HG03095 (cell line): ENCODE measurements around the gene TMEM45A.
A peak's percentile ranks its signal among the peaks of the same experiment; 100 is the strongest.
"Not testable (repeated sequence)": the region's sequence is repeated elsewhere in the genome, so short reads cannot be mapped to it uniquely, and the experiment has no call there.

ENCODE experiments used
- ATAC-seq: cut with Tn5 transposase; IDR thresholded peaks from one replicate; pipeline ENCODE4 v1.9.1; 2021; ENCODE audit warnings: moderate library complexity; ENCODE audit not compliant: unreplicated experiment

The TMEM45A gene

DNA sequence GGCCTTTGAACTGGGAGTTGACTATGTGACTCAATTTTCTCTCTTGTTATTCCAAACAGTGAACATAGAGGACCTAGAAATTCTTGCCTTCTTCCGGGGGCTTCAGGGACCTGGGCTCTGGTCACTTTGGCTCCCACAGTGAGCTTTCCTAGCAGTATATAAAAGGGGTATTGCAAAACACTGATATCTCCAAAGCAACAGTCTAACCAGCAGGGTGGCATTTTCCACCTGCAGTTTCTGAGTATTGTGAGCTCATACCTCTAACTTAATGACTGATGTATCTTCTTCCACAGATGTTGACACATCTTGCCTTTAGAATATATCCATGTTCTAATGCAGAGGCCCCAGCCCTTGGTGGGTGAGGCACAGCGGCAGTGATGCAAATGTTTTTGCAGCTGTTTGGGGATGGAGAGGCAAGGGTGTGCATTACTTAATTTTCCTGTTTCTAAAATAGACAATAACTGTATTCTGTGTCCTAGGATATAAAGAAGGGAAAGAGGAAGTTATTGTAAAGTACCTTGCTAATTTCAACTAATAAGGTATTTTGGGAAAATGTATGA, 71.3 kb downstream of the TMEM45A start:
- ATAC-seq, result no peak

GRCh38 chr3:100570811-100571210, 78.4 kb downstream of the TMEM45A start:
- ATAC-seq, result no peak

- no peak for ATAC-seq
These were observed 82.1 kb downstream of the TMEM45A start for GRCh38 chr3:100574536-100574935.

GRCh38 chr3:100575704-100576103, 83.3 kb downstream of the TMEM45A start:
- ATAC-seq, result no peak

- ATAC-seq, result no peak
These were observed 85.1 kb downstream of the TMEM45A start for GRCh38 chr3:100577382-100578008.

GRCh38 chr3:100578646-100579045, 86.2 kb downstream of the TMEM45A start:
- ATAC-seq, result no peak

GRCh38 chr3:100580147-100580546, 87.7 kb downstream of the TMEM45A start:
- no peak for ATAC-seq

GRCh38 chr3:100581650-100582049, 89.2 kb downstream of the TMEM45A start:
- no peak for ATAC-seq

DNA sequence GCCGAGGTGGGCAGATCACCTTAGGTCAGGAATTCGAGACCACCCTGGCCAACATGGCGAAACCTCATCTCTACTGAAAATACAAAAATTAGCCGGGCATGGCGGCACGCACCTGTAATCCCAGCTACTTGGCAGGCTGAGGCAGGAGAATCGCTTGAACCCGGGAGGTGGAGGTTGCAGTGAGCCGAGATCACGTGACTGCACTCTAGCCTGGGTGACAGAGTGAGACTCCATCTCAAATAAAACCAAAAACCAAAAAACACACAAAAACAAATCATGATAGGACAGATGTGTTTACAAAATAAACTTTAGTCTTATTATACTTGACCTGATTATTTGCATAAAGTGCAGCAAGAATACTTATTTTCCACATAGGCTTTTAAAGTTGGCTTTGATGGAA, 89.7 kb downstream of the TMEM45A start:
- not testable (repeated sequence) for ATAC-seq

- no peak for ATAC-seq
These were observed 91.8 kb downstream of the TMEM45A start for GRCh38 chr3:100584101-100584660.

- ATAC-seq, result no peak
These were observed 94.4 kb downstream of the TMEM45A start for GRCh38 chr3:100586832-100587231.

DNA sequence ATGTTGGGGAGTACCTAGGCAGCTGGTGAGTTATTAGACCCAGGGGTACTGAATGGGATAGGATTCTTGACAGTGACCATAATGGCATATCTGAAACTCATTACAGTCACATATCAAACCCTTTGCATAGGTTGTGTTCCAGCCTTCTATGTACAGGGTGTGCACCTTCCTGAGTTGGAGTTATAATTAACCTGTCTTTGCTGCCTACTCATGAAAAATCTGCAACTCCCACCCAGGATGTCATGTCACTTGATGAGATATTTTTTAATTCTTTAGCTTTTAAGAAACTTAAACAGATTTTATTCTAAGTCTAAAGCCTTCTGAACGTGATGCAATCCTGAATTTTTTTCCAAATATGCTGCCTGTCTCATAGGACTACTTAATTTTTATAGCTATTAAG, 95.8 kb downstream of the TMEM45A start:
- no peak for ATAC-seq

DNA sequence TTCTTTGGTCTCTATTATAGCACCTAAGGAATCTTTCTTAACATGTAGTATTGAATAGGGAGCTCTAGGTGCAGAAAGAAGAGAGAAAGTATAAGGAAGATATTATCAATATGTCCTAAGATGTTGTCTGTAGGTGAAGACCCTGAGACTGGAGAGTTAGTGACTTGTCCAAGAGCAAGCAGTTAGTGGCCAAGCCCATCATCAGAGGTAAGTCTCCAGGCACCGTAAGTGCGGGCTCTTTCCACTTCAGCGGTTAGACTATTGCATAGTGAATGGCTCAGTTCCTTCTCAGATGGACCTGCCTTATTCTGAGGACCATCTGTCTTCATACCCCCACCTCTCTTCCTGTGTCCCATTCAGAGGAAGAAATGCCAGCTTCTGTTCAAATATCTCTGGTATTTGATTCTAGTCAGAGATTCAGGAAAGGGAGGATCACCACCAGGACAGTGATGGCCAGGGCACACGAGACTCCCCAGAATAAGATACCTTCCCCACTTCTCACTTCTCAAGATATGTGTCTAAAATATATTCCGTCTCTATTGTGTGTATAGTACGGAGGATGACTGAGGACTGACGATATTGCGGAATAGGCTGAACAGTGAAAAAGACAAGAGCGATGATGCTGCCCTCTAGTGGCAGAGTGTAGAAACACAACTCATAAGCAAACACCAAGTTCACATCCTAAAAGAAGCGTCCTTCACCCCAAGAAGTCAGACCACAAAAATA, 97.9 kb downstream of the TMEM45A start:
- ATAC-seq, result peak; percentile 77

DNA sequence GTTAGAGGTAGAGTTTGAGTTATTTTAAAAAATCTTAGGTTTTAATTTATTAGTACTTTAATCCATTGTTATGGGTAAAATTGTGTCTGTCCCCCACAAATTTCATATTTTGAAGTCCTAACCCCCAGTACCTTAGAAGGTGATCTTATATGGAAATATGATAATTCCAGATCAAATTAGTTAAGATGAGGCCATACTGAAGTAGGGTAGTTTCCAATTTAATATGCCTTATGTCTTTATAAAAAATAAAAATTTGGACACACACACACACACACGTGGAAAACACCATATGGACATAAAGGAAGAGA, 98.4 kb downstream of the TMEM45A start:
- no peak for ATAC-seq

DNA sequence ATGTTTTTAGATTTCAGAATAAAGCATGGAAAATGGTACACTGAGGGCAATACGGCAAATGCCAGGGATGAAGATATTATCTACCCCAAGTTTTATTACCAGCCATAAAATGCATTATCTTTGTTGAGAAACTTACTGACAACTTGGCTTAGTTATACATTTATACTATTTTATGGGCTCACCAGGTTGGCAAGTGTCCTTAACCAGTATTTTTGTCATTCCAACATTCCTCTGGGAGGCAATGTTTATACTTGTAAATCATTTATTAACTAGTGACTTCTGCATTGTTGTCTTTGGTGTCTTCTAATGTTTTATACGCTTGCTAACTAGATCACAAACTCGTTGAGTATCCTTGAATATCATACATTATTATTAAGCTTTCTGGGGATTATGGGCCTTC, 99.0 kb downstream of the TMEM45A start:
- no peak for ATAC-seq

- ATAC-seq, result no peak
These were observed 108.0 kb downstream of the TMEM45A start for GRCh38 chr3:100600181-100601042.

DNA sequence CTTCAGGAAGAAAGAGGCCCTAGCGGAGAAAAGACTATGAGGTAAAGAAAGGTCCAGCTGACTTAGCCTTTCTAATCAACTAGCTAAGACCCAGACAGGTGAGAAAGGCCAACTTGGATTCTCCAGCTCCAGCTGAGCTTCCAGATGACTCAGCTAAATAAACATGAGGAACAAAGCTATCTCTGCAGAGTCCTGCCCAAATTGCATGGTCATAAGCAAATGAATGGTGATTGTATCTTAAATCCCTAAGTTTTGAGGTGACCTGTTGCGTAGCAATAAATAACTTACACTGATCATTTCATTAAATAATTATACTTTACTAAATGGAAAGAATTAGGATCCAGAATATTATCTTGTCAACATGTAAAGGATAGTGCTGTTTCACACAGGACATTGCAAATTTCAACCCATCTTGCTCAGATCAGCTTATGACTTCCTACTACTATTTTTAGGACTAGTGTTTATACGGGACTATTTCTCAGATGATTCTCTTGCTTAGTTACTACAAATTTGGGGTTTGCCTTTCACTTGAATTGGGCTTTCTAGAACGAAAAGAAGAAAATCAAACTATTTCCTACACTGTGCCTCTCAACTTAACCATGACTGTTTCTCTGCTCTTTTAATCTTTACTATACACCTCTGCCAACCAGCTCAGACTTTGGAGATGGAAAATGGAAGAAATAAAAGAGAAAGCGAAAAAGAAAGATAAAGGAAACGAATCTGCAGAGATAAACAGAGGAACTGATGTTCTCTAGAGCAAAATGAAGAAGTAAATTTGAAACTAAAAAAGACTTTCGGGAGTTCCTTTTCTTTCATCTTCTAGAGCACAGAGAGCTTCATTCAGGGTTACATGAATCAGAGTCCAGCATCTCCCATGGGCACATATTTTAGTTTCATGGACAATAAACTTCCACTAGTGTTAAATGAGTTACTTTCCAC, 110.4 kb downstream of the TMEM45A start:
- ATAC-seq, result peak; percentile 48

DNA sequence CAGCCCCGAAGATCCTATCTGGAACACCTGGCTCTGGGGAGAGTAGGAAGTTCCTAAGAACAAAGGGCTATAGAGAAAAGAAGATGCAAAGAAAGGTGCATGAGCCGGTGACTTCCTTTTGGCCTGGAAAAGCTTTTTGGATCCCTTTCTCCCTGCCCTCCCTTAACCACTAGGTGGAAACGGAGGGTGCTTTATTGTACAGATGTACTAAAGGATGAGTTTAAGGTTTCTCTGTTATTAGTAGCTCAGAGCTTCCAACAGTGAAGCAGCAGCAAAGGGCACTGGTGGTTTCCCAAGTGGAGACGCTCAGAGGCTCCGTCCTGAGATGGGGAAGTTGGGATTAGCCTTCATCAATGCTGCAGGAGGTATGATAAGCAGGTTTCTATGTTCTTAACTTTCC, 111.0 kb downstream of the TMEM45A start:
- peak; percentile 44 for ATAC-seq

DNA sequence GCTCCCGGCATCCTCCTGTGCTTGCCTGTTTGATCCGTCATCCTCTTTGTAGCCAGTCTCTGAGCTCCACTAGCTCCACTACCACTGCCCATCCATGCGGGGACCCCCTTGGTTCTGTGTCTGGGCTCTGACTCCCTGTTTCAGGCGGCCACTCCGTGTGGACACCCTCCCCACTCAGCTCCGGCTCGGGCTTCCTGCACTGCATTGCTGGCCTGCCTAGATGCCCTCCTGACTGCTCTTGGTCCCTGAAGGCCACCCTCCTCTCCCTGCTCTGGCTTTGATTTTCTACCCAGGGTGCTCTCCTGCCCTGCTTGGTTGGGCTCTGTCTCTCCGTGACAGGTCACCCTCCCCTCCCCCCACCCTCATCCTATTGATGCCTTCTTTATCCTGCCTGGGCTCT, 112.9 kb downstream of the TMEM45A start:
- ATAC-seq, result no peak

- ATAC-seq, result peak; percentile 62
These were observed 114.6 kb downstream of the TMEM45A start for GRCh38 chr3:100606894-100607512.
